Mesendoderm (in vitro differentiated cells): Measurements from ENCODE around the gene PLPP1.
A peak's percentile ranks its signal among the peaks of the same experiment; 100 is the strongest.

Source experiments
- DNase-seq: peaks from one replicate; pipeline ENCODE4 v3.0.0; 2013
- H2AK5ac ChIP-seq: 2 replicates; pipeline ENCODE4 v1.6.1; 2013; ENCODE audit warnings: low read length, inconsistent platforms
- H2BK120ac ChIP-seq: 2 replicates; pipeline ENCODE4 v1.6.1; 2013; ENCODE audit warnings: low read depth, mild to moderate bottlenecking, low read length, moderate library complexity, mixed read lengths
- H2BK15ac ChIP-seq: replicated peaks from 2 replicates; pipeline ENCODE4 v1.6.1; 2013; ENCODE audit warnings: low read depth, mild to moderate bottlenecking, moderate library complexity
- H2BK5ac ChIP-seq: 2 replicates; pipeline ENCODE4 v1.6.1; 2013; ENCODE audit warnings: low read length, inconsistent platforms
- H3K18ac ChIP-seq: 2 replicates; pipeline ENCODE4 v1.6.1; 2013; ENCODE audit warnings: mild to moderate bottlenecking, low read length, mixed read lengths
- H3K23ac ChIP-seq: one replicate; pipeline ENCODE4 v1.6.1; 2013; ENCODE audit warnings: low read length
- H3K27ac ChIP-seq: 2 replicates; pipeline ENCODE4 v1.5.1; 2013; ENCODE audit warnings: low read depth, mild to moderate bottlenecking, inconsistent platforms, low read length, moderate library complexity
- H3K27me3 ChIP-seq: 2 replicates; pipeline ENCODE4 v1.6.1; 2013; ENCODE audit warnings: low read length, control low read depth, mild to moderate bottlenecking, inconsistent platforms; ENCODE audit not compliant: insufficient read depth, poor library complexity
- H3K36me3 ChIP-seq: 2 replicates; pipeline ENCODE4 v1.6.1; 2013; ENCODE audit warnings: low read length, inconsistent platforms; ENCODE audit not compliant: control insufficient read depth, insufficient read depth
- H3K4ac ChIP-seq: one replicate; pipeline ENCODE4 v1.6.1; 2013; ENCODE audit warnings: low read depth, mild to moderate bottlenecking, low read length, moderate library complexity
- H3K4me1 ChIP-seq: 2 replicates; pipeline ENCODE4 v1.6.1; 2013; ENCODE audit warnings: low read depth, low read length, inconsistent platforms; ENCODE audit not compliant: control insufficient read depth
- H3K4me2 ChIP-seq: 2 replicates; pipeline ENCODE4 v1.6.1; 2013; ENCODE audit warnings: low read length
- H3K4me3 ChIP-seq: 2 replicates; pipeline ENCODE4 v1.5.1; 2013; ENCODE audit warnings: mild to moderate bottlenecking, low read length
- H3K56ac ChIP-seq: one replicate; pipeline ENCODE4 v1.6.1; 2013; ENCODE audit warnings: low read length
- H3K79me1 ChIP-seq: 2 replicates; pipeline ENCODE4 v1.6.1; 2013; ENCODE audit warnings: low read length, inconsistent platforms
- H3K79me2 ChIP-seq: 2 replicates; pipeline ENCODE4 v1.6.1; 2013; ENCODE audit warnings: mild to moderate bottlenecking, low read length; ENCODE audit not compliant: control insufficient read depth, insufficient read depth
- H3K9ac ChIP-seq: 2 replicates; pipeline ENCODE4 v1.6.1; 2013; ENCODE audit warnings: low read length, inconsistent platforms
- H4K5ac ChIP-seq: one replicate; pipeline ENCODE4 v1.6.1; 2013; ENCODE audit warnings: low read length
- H4K8ac ChIP-seq: one replicate; pipeline ENCODE4 v1.6.1; 2013; ENCODE audit warnings: low read depth, mild to moderate bottlenecking, control low read depth, low read length, moderate library complexity
- WGBS: extraction: QIAGEN DNeasy Blood & Tissue Kit; methylation state at CpG from one replicate; pipeline ENCODE4 v1.1.7; 2013; ENCODE audit warnings: low lambda C conversion rate, missing lambda C conversion rate; ENCODE audit not compliant: insufficient coverage; ENCODE audit errors: extremely low coverage; 5-methylcytosine and 5-hydroxymethylcytosine counted together

PLPP1 gene

DNA sequence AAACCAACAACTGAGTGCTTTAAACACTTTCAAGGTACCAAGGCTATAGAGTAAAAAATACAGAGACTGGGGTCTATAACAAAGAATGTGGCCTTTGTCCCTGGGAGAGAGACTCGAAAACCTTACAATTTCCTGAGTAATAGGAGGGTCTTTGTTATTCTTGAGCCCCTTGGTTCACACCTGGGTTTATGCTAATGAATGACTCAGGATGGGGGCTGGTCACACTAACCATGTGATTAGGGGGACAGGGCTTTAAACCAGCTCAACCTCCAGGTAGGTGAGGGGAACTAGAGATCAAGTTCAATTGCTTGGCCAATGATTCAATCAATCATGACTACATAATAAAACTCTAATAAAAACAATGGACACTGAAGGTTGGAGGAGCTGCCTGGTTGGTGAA is 50.2 kb downstream of the PLPP1 start:
- Histone ChIP-seq H3K79me1 (peaks cover 2% of the 10 kb centered on the region), H3K56ac (no peak overlapping the region), H2BK15ac (no peak overlapping the region), H3K4ac (no peak overlapping the region), H3K4me3 (no peak overlapping the region), H3K18ac (peak overlapping the region; percentile 82), H2AK5ac (no peak overlapping the region), H3K79me2 (peaks cover 2% of the 10 kb centered on the region), H3K23ac (no peak overlapping the region), H3K27me3 (no peaks in the 10 kb centered on the region), H4K5ac (no peak overlapping the region), H2BK5ac (peak overlapping the region; percentile 77), H3K9ac (no peak overlapping the region), H2BK120ac (no peak overlapping the region), H3K4me2 (no peak overlapping the region), H3K4me1 (peaks cover 9% of the 10 kb centered on the region), H3K36me3 (no peaks in the 10 kb centered on the region), H3K27ac (peak overlapping the region; percentile 73), H4K8ac (no peak overlapping the region)
- DNase-seq, result peak; percentile 88
- WGBS, result no CpG with 5 or more reads among the region's 1 CpG

DNA sequence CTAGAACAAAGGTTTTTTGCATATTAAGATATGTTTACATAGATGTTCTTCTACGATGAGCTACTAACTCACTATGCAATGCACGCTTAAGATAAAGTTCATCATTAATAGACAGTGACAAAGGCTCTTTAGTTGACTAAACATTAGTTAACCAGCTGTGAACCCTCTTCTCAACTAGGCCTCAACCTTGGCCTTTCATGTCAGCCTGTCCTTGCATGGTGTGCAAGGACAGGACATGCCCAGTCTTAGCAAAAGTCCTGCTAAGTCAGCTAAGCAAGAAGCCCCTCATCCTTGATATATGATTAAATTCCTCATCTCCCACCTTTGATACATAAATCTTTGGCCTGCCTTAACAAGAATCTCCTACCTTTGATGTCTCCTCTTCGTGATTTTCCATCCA is 50.9 kb downstream of the PLPP1 start:
- Histone ChIP-seq H3K4me3 (no peak overlapping the region), H2AK5ac (no peak overlapping the region), H3K4me1 (peaks cover 9% of the 10 kb centered on the region), H3K27ac (peak overlapping the region; percentile 82), H3K4me2 (no peak overlapping the region), H3K23ac (no peak overlapping the region), H2BK5ac (peak overlapping the region; percentile 92), H3K9ac (no peak overlapping the region), H2BK15ac (no peak overlapping the region), H3K79me1 (peaks cover 2% of the 10 kb centered on the region), H3K27me3 (no peaks in the 10 kb centered on the region), H3K18ac (peak overlapping the region; percentile 18), H4K8ac (no peak overlapping the region), H3K36me3 (no peaks in the 10 kb centered on the region), H4K5ac (peak overlapping the region; percentile 50), H2BK120ac (no peak overlapping the region), H3K4ac (peak overlapping the region; percentile 76), H3K79me2 (peaks cover 2% of the 10 kb centered on the region), H3K56ac (peak overlapping the region; percentile 47)
- no CpG with 5 or more reads among the region's 3 CpGs for WGBS
- DNase-seq, result peak; percentile 41

DNA sequence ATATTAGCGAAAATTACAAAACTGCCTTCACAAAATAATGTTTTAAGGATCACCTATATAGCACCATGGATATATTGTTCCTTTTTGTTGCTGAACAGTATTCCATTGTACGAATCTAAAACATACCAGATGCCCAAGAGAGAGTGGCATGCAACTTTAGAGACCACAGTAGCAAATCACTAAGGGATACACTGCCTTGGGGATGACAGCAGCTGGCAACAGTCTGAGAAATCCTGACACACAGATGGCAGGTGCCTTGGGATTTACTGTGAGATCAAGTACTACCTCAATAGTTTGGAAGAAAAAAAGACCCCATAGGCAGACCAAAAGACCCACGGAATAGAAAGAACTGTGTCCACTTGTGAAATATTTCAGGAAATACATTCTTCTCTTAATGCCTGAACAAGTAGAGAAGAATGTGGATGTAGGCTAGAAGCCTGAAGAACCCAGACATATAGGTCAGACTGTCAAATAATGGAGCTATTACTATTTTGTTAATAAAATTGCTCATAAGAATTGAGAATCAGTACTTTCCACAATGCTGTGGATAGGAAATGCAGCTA is 53.4 kb downstream of the PLPP1 start:
- DNase-seq, result no peak
- no peak overlapping the region for H3K56ac ChIP-seq
- H3K4me2 ChIP-seq, result no peak overlapping the region
- no peak overlapping the region for H4K5ac ChIP-seq
- H2BK120ac ChIP-seq, result no peak overlapping the region
- H3K4me3 ChIP-seq, result no peak overlapping the region
- H3K27ac ChIP-seq, result no peak overlapping the region
- H3K36me3 ChIP-seq, result no peaks in the 10 kb centered on the region
- H3K79me1 ChIP-seq, result peaks cover 5% of the 10 kb centered on the region
- no peak overlapping the region for H3K4ac ChIP-seq
- H3K27me3 ChIP-seq, result no peaks in the 10 kb centered on the region
- no peak overlapping the region for H2BK15ac ChIP-seq
- WGBS, result no CpG with 5 or more reads among the region's 3 CpGs
- H2BK5ac ChIP-seq, result no peak overlapping the region
- peaks cover 9% of the 10 kb centered on the region for H3K4me1 ChIP-seq
- peaks cover 5% of the 10 kb centered on the region for H3K79me2 ChIP-seq
- no peak overlapping the region for H4K8ac ChIP-seq
- no peak overlapping the region for H3K9ac ChIP-seq
- no peak overlapping the region for H3K18ac ChIP-seq
- H3K23ac ChIP-seq, result no peak overlapping the region
- no peak overlapping the region for H2AK5ac ChIP-seq

- no peak overlapping the region for H3K56ac ChIP-seq
- H3K27ac ChIP-seq, result no peak overlapping the region
- no peak overlapping the region for H3K4ac ChIP-seq
- H3K79me2 ChIP-seq, result peaks cover 5% of the 10 kb centered on the region
- no peak overlapping the region for H2BK15ac ChIP-seq
- peaks cover 9% of the 10 kb centered on the region for H3K4me1 ChIP-seq
- no peak overlapping the region for H2AK5ac ChIP-seq
- H3K4me3 ChIP-seq, result no peak overlapping the region
- H3K27me3 ChIP-seq, result no peaks in the 10 kb centered on the region
- no peak overlapping the region for H3K4me2 ChIP-seq
- H3K36me3 ChIP-seq, result no peaks in the 10 kb centered on the region
- no peak overlapping the region for H2BK120ac ChIP-seq
- peaks cover 5% of the 10 kb centered on the region for H3K79me1 ChIP-seq
- no peak overlapping the region for H4K5ac ChIP-seq
- no peak overlapping the region for H3K9ac ChIP-seq
- no peak overlapping the region for H3K18ac ChIP-seq
- H2BK5ac ChIP-seq, result no peak overlapping the region
- H3K23ac ChIP-seq, result no peak overlapping the region
- H4K8ac ChIP-seq, result no peak overlapping the region
- DNase-seq, result no peak
- no CpG with 5 or more reads among the region's 3 CpGs for WGBS
These were observed 54.0 kb downstream of the PLPP1 start for GRCh38 chr5:55480781-55481180.

GRCh38 chr5:55472642-55473041 is 62.1 kb downstream of the PLPP1 start:
- no peaks in the 10 kb centered on the region for H3K79me2 ChIP-seq
- H3K4me1 ChIP-seq, result no peaks in the 10 kb centered on the region
- no peaks in the 10 kb centered on the region for H3K79me1 ChIP-seq
- H3K4me2 ChIP-seq, result no peak overlapping the region
- no CpG with 5 or more reads among the region's 1 CpG for WGBS
- H3K23ac ChIP-seq, result no peak overlapping the region
- no peak overlapping the region for H2BK120ac ChIP-seq
- H2BK15ac ChIP-seq, result no peak overlapping the region
- H3K56ac ChIP-seq, result no peak overlapping the region
- H3K36me3 ChIP-seq, result peaks cover 2% of the 10 kb centered on the region
- H3K18ac ChIP-seq, result no peak overlapping the region
- H2BK5ac ChIP-seq, result no peak overlapping the region
- no peak overlapping the region for H2AK5ac ChIP-seq
- no peak overlapping the region for H4K8ac ChIP-seq
- H3K27ac ChIP-seq, result no peak overlapping the region
- no peak overlapping the region for H3K4me3 ChIP-seq
- no peaks in the 10 kb centered on the region for H3K27me3 ChIP-seq
- H4K5ac ChIP-seq, result no peak overlapping the region
- DNase-seq, result no peak
- H3K9ac ChIP-seq, result no peak overlapping the region
- no peak overlapping the region for H3K4ac ChIP-seq

GRCh38 chr5:55471468-55471867 is 63.3 kb downstream of the PLPP1 start:
- H2BK15ac ChIP-seq, result no peak overlapping the region
- H3K4ac ChIP-seq, result no peak overlapping the region
- H3K27me3 ChIP-seq, result no peaks in the 10 kb centered on the region
- no peaks in the 10 kb centered on the region for H3K79me1 ChIP-seq
- H3K56ac ChIP-seq, result no peak overlapping the region
- WGBS, result 100% methylated on average over 1 of the region's 1 CpG
- no peak overlapping the region for H3K27ac ChIP-seq
- no peak overlapping the region for H3K9ac ChIP-seq
- no peak overlapping the region for H3K4me2 ChIP-seq
- H2AK5ac ChIP-seq, result no peak overlapping the region
- no peak overlapping the region for H4K5ac ChIP-seq
- no peaks in the 10 kb centered on the region for H3K4me1 ChIP-seq
- H2BK120ac ChIP-seq, result no peak overlapping the region
- DNase-seq, result no peak
- peaks cover 2% of the 10 kb centered on the region for H3K36me3 ChIP-seq
- no peak overlapping the region for H3K4me3 ChIP-seq
- H2BK5ac ChIP-seq, result no peak overlapping the region
- no peak overlapping the region for H3K23ac ChIP-seq
- H3K18ac ChIP-seq, result no peak overlapping the region
- no peak overlapping the region for H4K8ac ChIP-seq
- H3K79me2 ChIP-seq, result no peaks in the 10 kb centered on the region
